ENCODE measurements around the gene KCNQ1.

GRCh38 chr11:2518983-2519340 is 74.2 kb downstream of the KCNQ1 start:
- no peak for TF ChIP-seq EZH2 (IDR thresholded peaks at IDR 0.05; ENCODE audit: borderline replicate concordance, low read depth, low read length, severe bottlenecking)
- TF ChIP-seq CTCF (IDR thresholded peaks at IDR 0.05; ENCODE audit: borderline replicate concordance, extremely low read depth, low read length, poor library complexity, severe bottlenecking) = no peak
